H1 (cell line): Measurements from ENCODE around the gene COL25A1. TPM values are rescaled to one million over a fixed set of nuclear protein-coding genes. Genes with fewer than 3 reads are reported as not detected.

ENCODE experiments used
- CTCF ChIA-PET: fragments of 300-600 bp; sonication (Branson Sonifier 250); formaldehyde crosslinking; loops from one replicate; lab custom pipeline; 2021; ENCODE audit not compliant: partially characterized antibody; lab: Charles Lee
- POLR2A ChIA-PET: fragments of 300-600 bp; sonication (Branson Sonifier 250); formaldehyde crosslinking; loops from one replicate; lab custom pipeline; 2021; ENCODE audit warnings: inconsistent platforms; ENCODE audit not compliant: partially characterized antibody; lab: Charles Lee
- DNase-seq, 2 experiments: peaks; one replicate each; pipeline versions ENCODE4 v3.0.0 to v3.0.0-alpha.2; 2010 to 2022; ENCODE audit warnings: low spot score in 2 of 2, low read depth in 1 of 2, mixed read lengths in 1 of 2
- FAIRE-seq: peaks from 2 replicates; lab custom pipeline; 2011; peaks lifted over from hg19 to GRCh38; lab: Jason Lieb, UNC
- H2AFZ ChIP-seq: 2 replicates; pipeline ENCODE4 v1.8.1; 2012; ENCODE audit warnings: low read length, inconsistent platforms
- H2AK5ac ChIP-seq: 2 replicates; pipeline ENCODE4 v1.6.1; 2013; ENCODE audit warnings: low read depth, low read length
- H2BK120ac ChIP-seq: replicated peaks from 2 replicates; pipeline ENCODE3; 2013; ENCODE audit warnings: low read depth, low read length, inconsistent platforms
- H2BK12ac ChIP-seq: 2 replicates; pipeline ENCODE4 v1.6.1; 2013; ENCODE audit warnings: low read depth, low read length
- H2BK15ac ChIP-seq: 2 replicates; pipeline ENCODE4 v1.6.1; 2013; ENCODE audit warnings: low read length
- H2BK20ac ChIP-seq: 2 replicates; pipeline ENCODE4 v1.6.1; 2013; ENCODE audit warnings: low read length
- H2BK5ac ChIP-seq: 2 replicates; pipeline ENCODE4 v1.6.1; 2013; ENCODE audit warnings: low read depth, low read length
- H3K14ac ChIP-seq: 2 replicates; pipeline ENCODE4 v1.6.1; 2013; ENCODE audit warnings: inconsistent platforms; ENCODE audit not compliant: insufficient read length
- H3K18ac ChIP-seq: 2 replicates; pipeline ENCODE4 v1.6.1; 2013; ENCODE audit warnings: low read length; ENCODE audit errors: extremely low read depth
- H3K23ac ChIP-seq: 2 replicates; pipeline ENCODE4 v1.6.1; 2013; ENCODE audit warnings: inconsistent platforms; ENCODE audit not compliant: insufficient read length
- H3K23me2 ChIP-seq: 2 replicates; pipeline ENCODE4 v1.6.1; 2013; ENCODE audit warnings: low read depth, low read length
- H3K27ac ChIP-seq: 2 replicates; pipeline ENCODE4 v1.6.1; 2011; ENCODE audit warnings: low read depth, low read length, inconsistent platforms
- H3K27me3 ChIP-seq, 4 experiments: replicated peaks in 1 of 4; 1 replicate in 1 of 4; 2 replicates in 3 of 4; pipeline versions ENCODE4 v1.6.1 to v1.8.1; 2011 to 2013; ENCODE audit warnings: low read length in 3 of 4, mild to moderate bottlenecking in 3 of 4, inconsistent platforms in 2 of 4, mixed read lengths in 2 of 4, moderate library complexity in 1 of 4; ENCODE audit not compliant: control insufficient read depth in 3 of 4, insufficient read depth in 3 of 4; ENCODE audit errors: extremely low read depth in 1 of 4
- H3K36me3 ChIP-seq, 4 experiments: 2 replicates each; pipeline versions ENCODE4 v1.6.1 to v1.8.1; 2011 to 2013; ENCODE audit warnings: mild to moderate bottlenecking in 4 of 4, low read length in 3 of 4, moderate library complexity in 2 of 4, control low read depth in 1 of 4, inconsistent platforms in 1 of 4; ENCODE audit not compliant: insufficient read depth in 4 of 4, control insufficient read depth in 2 of 4
- H3K4ac ChIP-seq: replicated peaks from 2 replicates; pipeline ENCODE3; 2013; ENCODE audit warnings: low read length, low read depth, mixed read lengths, inconsistent platforms; ENCODE audit not compliant: insufficient read length
- H3K4me1 ChIP-seq, 4 experiments: replicated peaks in 1 of 4; 1 replicate in 1 of 4; 2 replicates in 3 of 4; pipeline versions ENCODE4 v1.6.1 to v1.8.1; 2011 to 2013; ENCODE audit warnings: low read length in 3 of 4, inconsistent platforms in 2 of 4, mixed read lengths in 1 of 4; ENCODE audit not compliant: insufficient read depth in 4 of 4, control insufficient read depth in 3 of 4
- H3K4me2 ChIP-seq, 2 experiments: 2 replicates each; pipeline versions ENCODE4 v1.6.1 to v1.8.1; 2011 to 2013; ENCODE audit warnings: low read depth in 2 of 2, low read length in 2 of 2, control low read depth in 1 of 2, inconsistent platforms in 1 of 2, mild to moderate bottlenecking in 1 of 2; ENCODE audit not compliant: insufficient read depth in 1 of 2
- H3K4me3 ChIP-seq, 4 experiments: fragments of 200-600, 300-600 bp in 1 of 4; sonication (generic), shearing (Covaris generic), sonication (Bioruptor Twin) in 1 of 4; 2 replicates each; pipeline versions ENCODE4 v1.5.1 to v1.8.1; 2011 to 2016; ENCODE audit warnings: low read length in 4 of 4, low read depth in 3 of 4, control low read depth in 2 of 4, inconsistent platforms in 2 of 4, mild to moderate bottlenecking in 2 of 4, mixed read lengths in 1 of 4, moderate library complexity in 1 of 4; ENCODE audit not compliant: insufficient read depth in 2 of 4; ENCODE audit errors: extremely low read depth in 1 of 4
- H3K56ac ChIP-seq: replicated peaks from 2 replicates; pipeline ENCODE3; 2013; ENCODE audit warnings: low read depth, mild to moderate bottlenecking, mixed read lengths, low read length, inconsistent platforms; ENCODE audit not compliant: insufficient read length
- H3K79me1 ChIP-seq: 2 replicates; pipeline ENCODE4 v1.6.1; 2013; ENCODE audit warnings: low read depth, low read length, control low read depth
- H3K79me2 ChIP-seq, 2 experiments: 2 replicates each; pipeline versions ENCODE4 v1.6.1 to v1.8.1; 2012 to 2013; ENCODE audit warnings: low read length in 2 of 2, mild to moderate bottlenecking in 2 of 2, inconsistent platforms in 1 of 2; ENCODE audit not compliant: insufficient read depth in 2 of 2, control insufficient read depth in 1 of 2
- H3K9ac ChIP-seq, 4 experiments: replicated peaks in 1 of 4; 1 replicate in 1 of 4; 2 replicates in 3 of 4; pipeline versions ENCODE4 v1.6.1 to v1.8.1; 2011 to 2013; ENCODE audit warnings: low read depth in 3 of 4, low read length in 3 of 4, control low read depth in 2 of 4, mild to moderate bottlenecking in 2 of 4, moderate library complexity in 2 of 4, inconsistent platforms in 1 of 4; ENCODE audit errors: extremely low read depth in 1 of 4
- H3K9me3 ChIP-seq, 2 experiments: 2 replicates each; pipeline versions ENCODE4 v1.6.1 to v1.8.1; 2012 to 2013; ENCODE audit warnings: mild to moderate bottlenecking in 2 of 2, moderate library complexity in 2 of 2, control low read depth in 1 of 2, inconsistent platforms in 1 of 2, low read depth in 1 of 2, low read length in 1 of 2, mixed read lengths in 1 of 2; ENCODE audit not compliant: insufficient read depth in 2 of 2
- H4K20me1 ChIP-seq, 2 experiments: replicated peaks in 1 of 2; 2 replicates each; pipeline versions ENCODE3 to v1.8.1; 2011 to 2013; ENCODE audit warnings: inconsistent platforms in 2 of 2, low read length in 2 of 2, mild to moderate bottlenecking in 1 of 2; ENCODE audit not compliant: insufficient read depth in 2 of 2, control insufficient read depth in 1 of 2
- H4K5ac ChIP-seq: 2 replicates; pipeline ENCODE4 v1.6.1; 2013; ENCODE audit warnings: low read length, low read depth, mixed read lengths, inconsistent platforms; ENCODE audit not compliant: insufficient read length
- H4K8ac ChIP-seq: 2 replicates; pipeline ENCODE4 v1.8.0; 2013; ENCODE audit warnings: mild to moderate bottlenecking, moderate library complexity, low read length, inconsistent platforms; ENCODE audit not compliant: insufficient read depth; ENCODE audit errors: extremely low read depth
- H4K91ac ChIP-seq: replicated peaks from 2 replicates; pipeline ENCODE3; 2013; ENCODE audit warnings: low read length, mixed read lengths, inconsistent platforms; ENCODE audit not compliant: insufficient read length
- CEBPB ChIP-seq: IDR thresholded peaks from 2 replicates; pipeline ENCODE4 v1.6.1; 2012; ENCODE audit warnings: low read depth, low read length
- JUND ChIP-seq: IDR thresholded peaks from 2 replicates; pipeline ENCODE4 v1.6.1; 2011; ENCODE audit warnings: mild to moderate bottlenecking, improper control_type of control experiment, low read length
- TEAD4 ChIP-seq: IDR thresholded peaks from 2 replicates; pipeline ENCODE4 v1.6.1; 2012; ENCODE audit warnings: low read depth, low read length, inconsistent platforms, mixed read lengths
- polyA plus RNA-seq, 7 experiments: library from polyadenylated mRNA; depleted of rRNA in 3 of 7; stranded (reverse) in 5 of 7; unstranded in 2 of 7; fragments of >200 nt in 5 of 7; fragments of 200-250 nt in 2 of 7; gene quantifications; 1 replicate in 5 of 7; 2 replicates in 1 of 7; 4 replicates in 1 of 7; pipeline versions ENCODE4 v1.2.1 to v1.2.3, GENCODE V29; 2011 to 2013; ENCODE audit warnings: missing spikeins in 2 of 7, mixed read lengths in 2 of 7
- total RNA-seq: library from RNA; stranded (reverse); fragmentation: NEBNext Ultra II Directional; extraction: Animal tissue kit (Norgen Biotek cat#: 25700); gene quantifications from 2 replicates; pipeline ENCODE4 v1.2.1, GENCODE V29; 2021

COL25A1 gene
- total and polyA plus RNA-seq, 2 of the 8 experiments (the other 6 are each of a cell fraction or from before 2014, with no cell fraction given) = 1.1 to 8.3 TPM

DNA sequence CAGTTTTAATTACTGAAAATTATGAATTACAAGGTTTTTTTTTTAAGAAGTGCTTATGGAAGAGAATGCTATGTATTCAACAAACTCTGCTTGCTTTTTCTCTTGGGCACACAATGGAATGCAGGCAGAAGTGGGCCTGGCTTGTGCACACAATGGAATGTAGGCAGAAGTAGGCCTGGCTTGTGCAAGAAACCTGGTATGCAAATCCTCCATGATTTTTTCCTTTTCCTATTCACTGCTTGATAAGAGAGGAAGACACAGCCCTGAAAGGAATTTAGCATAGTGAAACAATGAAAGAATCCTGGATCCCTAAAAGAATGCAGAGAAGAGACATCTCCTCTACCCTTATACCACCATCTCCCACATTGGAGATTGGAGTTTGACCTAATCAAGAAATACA is 138.4 kb downstream of the COL25A1 start:
- no peak overlapping the region for H3K56ac ChIP-seq
- TF ChIP-seq JUND (no peak), CEBPB (peak; percentile 43; the same call in 1 of the 2 replicates), TEAD4 (peak; percentile 67)
- H3K79me1 ChIP-seq = no peaks in the 10 kb centered on the region
- H4K91ac ChIP-seq = no peak overlapping the region
- H2BK15ac ChIP-seq = no peak overlapping the region
- no peaks in the 10 kb centered on the region for H3K23me2 ChIP-seq
- H4K5ac ChIP-seq = no peak overlapping the region
- H2BK12ac ChIP-seq = no peak overlapping the region
- H4K20me1 ChIP-seq = no peaks in the 10 kb centered on the region
- no peak overlapping the region for H2AK5ac ChIP-seq
- no peaks in the 10 kb centered on the region; a peak in 1 of 8 replicates for H3K36me3 ChIP-seq
- no peaks in the 10 kb centered on the region for H3K27me3 ChIP-seq
- no peaks in the 10 kb centered on the region for H3K9me3 ChIP-seq
- H3K14ac ChIP-seq = no peak overlapping the region
- 0 out of 4 replicates have a peak overlapping the region, but pooled peaks of 1 of the 2 experiments have one; percentile 8 for H3K4me2 ChIP-seq
- CTCF ChIA-PET = interaction anchor here (0.7 to 1.7 kb wide), 4 partner anchors 9 to 228 kb away, joined by 3 to 6 read pairs (median 4); no protein-coding TSS in a partner anchor
- H3K18ac ChIP-seq = no peak overlapping the region
- peaks cover 0 to 6% (median 2%) of the 10 kb centered on the region in 4 experiments; a peak in 4 of 7 replicates for H3K4me1 ChIP-seq
- H3K4ac ChIP-seq = no peak overlapping the region
- H2BK20ac ChIP-seq = no peak overlapping the region
- FAIRE-seq = no peak
- no peak overlapping the region for H3K27ac ChIP-seq
- H3K23ac ChIP-seq = no peak overlapping the region
- H2BK120ac ChIP-seq = no peak overlapping the region
- no peak overlapping the region for H4K8ac ChIP-seq
- POLR2A ChIA-PET = interaction anchor here (0.8 kb wide), 1 partner anchor 225 kb away, joined by 3 read pairs; no protein-coding TSS in a partner anchor
- no peaks in the 10 kb centered on the region for H3K79me2 ChIP-seq
- no peak overlapping the region for H2AFZ ChIP-seq
- H3K9ac ChIP-seq = no peak overlapping the region
- no peak for DNase-seq
- H3K4me3 ChIP-seq = no peak overlapping the region
- H2BK5ac ChIP-seq = no peak overlapping the region
